GM12872 (cell line): ENCODE results near the gene IL22RA1.

Source experiments
- TF ChIP-seq, protein P1 (sequence below): IDR thresholded peaks from 3 replicates; pipeline ENCODE4 v1.5.1; 2011; ENCODE audit warnings: low read depth, mild to moderate bottlenecking, low read length, moderate library complexity; ENCODE audit not compliant: insufficient read depth

Gene IL22RA1

DNA sequence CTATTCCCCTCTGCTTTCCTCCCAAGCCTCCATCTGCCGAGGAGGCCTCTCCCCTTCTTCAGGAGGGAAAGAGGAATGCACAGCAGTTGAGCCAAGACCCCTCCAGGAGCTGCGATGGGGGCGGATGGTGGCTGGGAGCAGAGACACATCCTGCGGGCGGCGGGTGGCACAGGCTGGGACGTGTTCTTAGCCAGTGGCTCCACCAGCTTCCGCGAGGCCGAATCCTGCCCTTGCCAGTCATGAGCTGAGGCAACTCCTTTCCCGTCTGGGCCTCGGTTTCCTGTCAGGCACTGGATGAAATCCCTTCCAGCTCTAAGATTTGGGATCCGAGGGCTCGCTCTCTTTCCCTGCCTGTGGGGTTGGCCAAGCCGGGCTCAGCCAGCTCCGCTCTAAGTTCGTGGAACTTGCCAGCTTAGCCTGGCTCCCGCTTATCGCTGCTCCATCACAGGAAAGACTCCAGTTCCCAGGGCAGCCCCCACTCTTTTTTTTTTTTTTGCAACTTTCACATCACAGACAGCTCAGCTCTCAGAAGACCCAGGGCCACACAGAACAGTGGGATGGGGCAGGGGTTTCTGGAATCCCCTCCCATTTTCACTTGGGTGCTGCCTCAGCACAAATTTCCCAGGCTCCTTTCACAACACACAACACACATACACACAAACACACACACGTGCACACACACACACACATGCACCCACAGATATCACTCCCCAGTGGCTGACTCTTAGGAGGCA lies 31.5 kb downstream of the IL22RA1 start:
- TF ChIP-seq, protein P1, sequence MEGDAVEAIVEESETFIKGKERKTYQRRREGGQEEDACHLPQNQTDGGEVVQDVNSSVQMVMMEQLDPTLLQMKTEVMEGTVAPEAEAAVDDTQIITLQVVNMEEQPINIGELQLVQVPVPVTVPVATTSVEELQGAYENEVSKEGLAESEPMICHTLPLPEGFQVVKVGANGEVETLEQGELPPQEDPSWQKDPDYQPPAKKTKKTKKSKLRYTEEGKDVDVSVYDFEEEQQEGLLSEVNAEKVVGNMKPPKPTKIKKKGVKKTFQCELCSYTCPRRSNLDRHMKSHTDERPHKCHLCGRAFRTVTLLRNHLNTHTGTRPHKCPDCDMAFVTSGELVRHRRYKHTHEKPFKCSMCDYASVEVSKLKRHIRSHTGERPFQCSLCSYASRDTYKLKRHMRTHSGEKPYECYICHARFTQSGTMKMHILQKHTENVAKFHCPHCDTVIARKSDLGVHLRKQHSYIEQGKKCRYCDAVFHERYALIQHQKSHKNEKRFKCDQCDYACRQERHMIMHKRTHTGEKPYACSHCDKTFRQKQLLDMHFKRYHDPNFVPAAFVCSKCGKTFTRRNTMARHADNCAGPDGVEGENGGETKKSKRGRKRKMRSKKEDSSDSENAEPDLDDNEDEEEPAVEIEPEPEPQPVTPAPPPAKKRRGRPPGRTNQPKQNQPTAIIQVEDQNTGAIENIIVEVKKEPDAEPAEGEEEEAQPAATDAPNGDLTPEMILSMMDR: no peak

GRCh38 chr1:24110642-24111261 lies 32.2 kb downstream of the IL22RA1 start:
- TF ChIP-seq, protein P1: no peak

DNA sequence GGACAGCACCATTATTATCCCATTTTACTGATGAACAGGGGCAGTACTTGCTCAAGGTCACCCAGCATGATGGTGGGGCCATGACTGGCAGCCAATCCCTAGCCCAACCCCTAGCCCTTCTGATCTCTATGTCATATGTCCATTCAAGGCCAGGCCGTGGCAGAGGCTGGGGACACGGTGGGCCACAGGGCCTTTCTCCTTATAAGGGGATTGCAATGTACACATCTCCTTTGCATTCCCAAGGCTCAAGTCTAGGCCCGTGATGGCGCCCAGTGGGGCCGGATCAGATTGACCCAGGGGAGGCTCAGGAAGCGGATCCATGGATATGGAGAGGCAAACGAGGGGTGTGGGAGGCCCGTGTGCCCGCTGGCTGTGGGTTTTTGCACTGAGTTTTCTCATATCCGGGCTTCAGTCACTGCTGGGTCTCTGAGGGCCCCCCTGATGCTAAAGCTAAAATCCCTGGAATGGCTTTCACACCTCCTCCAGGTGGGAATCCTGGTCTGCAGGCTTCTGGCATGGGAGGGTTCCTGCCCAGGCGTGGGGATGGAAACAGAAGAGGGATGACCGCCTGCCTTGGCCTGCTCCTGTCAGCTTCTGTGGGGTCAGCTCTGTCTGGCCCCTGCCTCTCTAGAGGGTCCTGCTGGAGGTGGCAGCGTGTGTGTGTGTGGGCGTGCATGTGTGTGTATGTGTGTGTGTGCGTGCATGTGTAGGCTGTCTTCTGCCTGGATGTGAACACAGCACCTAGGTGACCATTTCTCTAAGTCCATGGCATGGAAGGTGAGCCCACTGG lies 33.1 kb downstream of the IL22RA1 start:
- TF ChIP-seq, protein P1: no peak

- TF ChIP-seq, protein P1: no peak
Measured at GRCh38 chr1:24109166-24109483, 33.8 kb downstream of the IL22RA1 start.

GRCh38 chr1:24108334-24109165 lies 34.4 kb downstream of the IL22RA1 start:
- TF ChIP-seq, protein P1: no peak

DNA sequence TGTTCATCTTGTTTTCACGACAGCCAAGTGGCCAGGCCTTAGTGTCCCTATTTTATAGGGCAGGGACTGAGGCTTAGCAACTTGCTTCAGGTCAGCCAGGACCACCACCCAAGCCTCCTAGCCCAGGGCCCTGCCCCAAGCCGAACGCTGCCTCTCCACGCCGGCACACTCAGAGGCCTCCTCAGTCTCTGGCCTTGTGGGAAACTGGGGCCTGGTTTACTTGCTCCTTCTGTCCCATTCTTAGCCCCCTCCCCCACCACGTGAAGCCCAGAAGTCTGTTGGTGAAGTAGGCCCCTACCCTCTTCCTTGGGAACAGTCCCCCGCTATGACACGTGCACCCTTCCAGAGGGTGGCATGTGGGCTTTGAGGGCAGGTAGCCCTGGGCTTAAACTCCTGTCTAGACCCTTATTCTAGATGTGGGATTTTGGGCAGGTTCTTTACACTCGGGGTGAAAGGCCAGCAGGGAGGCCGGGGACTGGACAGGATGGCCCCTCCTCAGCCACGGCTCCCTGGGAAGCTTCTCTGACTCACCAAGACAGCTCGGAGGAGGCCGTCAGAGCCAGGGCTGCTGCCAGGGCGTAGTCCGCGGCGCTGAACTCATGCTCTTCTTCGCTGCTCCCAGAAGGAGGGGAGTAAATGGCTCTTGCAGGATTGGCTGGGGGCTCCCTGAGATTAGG lies 35.3 kb downstream of the IL22RA1 start:
- TF ChIP-seq, protein P1: no peak
